ENCODE data around the gene TUNAR.

The TUNAR gene

DNA sequence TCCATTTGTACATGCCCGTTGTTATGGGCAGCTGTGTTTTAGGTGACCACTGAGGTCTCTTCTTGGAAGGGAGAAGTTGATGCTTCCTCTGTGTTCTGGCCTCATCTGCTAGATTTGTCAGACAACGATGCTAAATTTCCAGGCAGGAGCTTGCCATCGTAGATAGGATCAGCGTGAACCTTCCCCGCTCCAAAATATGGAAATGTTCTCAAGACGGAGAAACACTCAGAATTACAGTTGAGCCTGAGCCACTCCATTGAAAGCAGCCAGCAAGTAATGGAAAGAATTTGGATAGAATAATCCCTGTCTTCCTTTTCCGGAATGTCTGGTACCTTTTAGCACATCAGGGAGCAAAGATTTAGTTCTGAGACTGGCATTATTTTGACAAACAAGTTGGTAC is 34.8 kb downstream of the TUNAR start:
- H3K4me1 ChIP-seq (ENCODE audit: control insufficient read depth in 1 of 2, insufficient read depth in 1 of 2, low read depth in 1 of 2, low read length in 1 of 2), result no peaks in the 10 kb centered on the region
- no peaks in the 10 kb centered on the region for H3K9me3 ChIP-seq
- no peak overlapping the region for H3K27ac ChIP-seq
- TF ChIP-seq, protein P1, sequence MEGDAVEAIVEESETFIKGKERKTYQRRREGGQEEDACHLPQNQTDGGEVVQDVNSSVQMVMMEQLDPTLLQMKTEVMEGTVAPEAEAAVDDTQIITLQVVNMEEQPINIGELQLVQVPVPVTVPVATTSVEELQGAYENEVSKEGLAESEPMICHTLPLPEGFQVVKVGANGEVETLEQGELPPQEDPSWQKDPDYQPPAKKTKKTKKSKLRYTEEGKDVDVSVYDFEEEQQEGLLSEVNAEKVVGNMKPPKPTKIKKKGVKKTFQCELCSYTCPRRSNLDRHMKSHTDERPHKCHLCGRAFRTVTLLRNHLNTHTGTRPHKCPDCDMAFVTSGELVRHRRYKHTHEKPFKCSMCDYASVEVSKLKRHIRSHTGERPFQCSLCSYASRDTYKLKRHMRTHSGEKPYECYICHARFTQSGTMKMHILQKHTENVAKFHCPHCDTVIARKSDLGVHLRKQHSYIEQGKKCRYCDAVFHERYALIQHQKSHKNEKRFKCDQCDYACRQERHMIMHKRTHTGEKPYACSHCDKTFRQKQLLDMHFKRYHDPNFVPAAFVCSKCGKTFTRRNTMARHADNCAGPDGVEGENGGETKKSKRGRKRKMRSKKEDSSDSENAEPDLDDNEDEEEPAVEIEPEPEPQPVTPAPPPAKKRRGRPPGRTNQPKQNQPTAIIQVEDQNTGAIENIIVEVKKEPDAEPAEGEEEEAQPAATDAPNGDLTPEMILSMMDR (IDR thresholded peaks at IDR 0.05), result no peak
- no peak overlapping the region for H3K4me3 ChIP-seq (ENCODE audit: low read depth in 1 of 2, low read length in 1 of 2)
- no peaks in the 10 kb centered on the region for H3K27me3 ChIP-seq
- H3K36me3 ChIP-seq, result no peaks in the 10 kb centered on the region

DNA sequence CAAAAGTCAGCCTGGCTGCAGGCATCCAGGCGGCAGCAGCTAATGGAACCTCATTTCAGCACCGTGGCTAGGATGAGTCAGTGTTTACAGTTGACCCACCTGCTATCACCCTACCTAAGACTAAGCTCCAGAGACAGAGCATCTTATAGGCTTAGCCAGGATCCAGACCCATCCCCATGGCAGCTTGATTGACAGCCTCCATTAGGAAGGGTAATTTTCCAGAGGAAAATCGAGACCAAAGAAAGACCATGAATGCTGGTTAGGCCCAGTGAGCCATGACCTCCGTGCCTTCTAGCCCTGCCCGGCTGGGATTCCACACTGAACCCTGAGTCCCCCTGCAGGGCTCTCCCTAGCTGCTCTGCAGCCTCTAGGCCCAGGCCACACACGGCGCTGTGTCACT is 38.7 kb downstream of the TUNAR start:
- H3K36me3 ChIP-seq, result no peaks in the 10 kb centered on the region
- no peaks in the 10 kb centered on the region for H3K9me3 ChIP-seq
- H3K4me3 ChIP-seq (ENCODE audit: low read depth in 1 of 2, low read length in 1 of 2), result no peak overlapping the region
- no peak overlapping the region for H3K27ac ChIP-seq
- TF ChIP-seq, protein P1 (IDR thresholded peaks at IDR 0.05), result no peak
- H3K27me3 ChIP-seq, result no peaks in the 10 kb centered on the region
- no peaks in the 10 kb centered on the region for H3K4me1 ChIP-seq (ENCODE audit: control insufficient read depth in 1 of 2, insufficient read depth in 1 of 2, low read depth in 1 of 2, low read length in 1 of 2)

DNA sequence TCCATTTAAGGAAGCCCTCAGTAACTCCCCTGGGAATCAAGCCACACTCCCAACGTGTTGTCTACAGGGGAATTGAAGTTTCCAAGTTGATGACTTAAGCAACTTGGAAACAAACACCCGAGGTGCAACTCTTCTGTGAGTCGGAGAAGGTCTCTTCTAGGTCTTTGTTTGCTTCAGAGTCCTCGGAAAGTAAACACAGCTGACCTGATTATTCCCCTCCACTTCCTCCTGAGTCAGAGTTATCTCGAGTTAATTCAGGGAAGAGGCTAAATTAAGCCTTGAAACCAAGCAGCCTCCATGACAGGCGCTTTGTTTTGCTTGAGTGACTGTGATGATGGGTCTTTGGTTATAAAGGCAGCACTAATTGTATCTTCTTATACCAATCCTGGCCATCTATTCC is 41.8 kb downstream of the TUNAR start:
- H3K4me3 ChIP-seq (ENCODE audit: low read depth in 1 of 2, low read length in 1 of 2), result no peak overlapping the region
- no peak overlapping the region for H3K27ac ChIP-seq
- H3K9me3 ChIP-seq, result no peaks in the 10 kb centered on the region
- no peaks in the 10 kb centered on the region for H3K27me3 ChIP-seq
- TF ChIP-seq, protein P1 (IDR thresholded peaks at IDR 0.05), result no peak
- no peaks in the 10 kb centered on the region for H3K36me3 ChIP-seq
- H3K4me1 ChIP-seq (ENCODE audit: control insufficient read depth in 1 of 2, insufficient read depth in 1 of 2, low read depth in 1 of 2, low read length in 1 of 2), result no peaks in the 10 kb centered on the region

DNA sequence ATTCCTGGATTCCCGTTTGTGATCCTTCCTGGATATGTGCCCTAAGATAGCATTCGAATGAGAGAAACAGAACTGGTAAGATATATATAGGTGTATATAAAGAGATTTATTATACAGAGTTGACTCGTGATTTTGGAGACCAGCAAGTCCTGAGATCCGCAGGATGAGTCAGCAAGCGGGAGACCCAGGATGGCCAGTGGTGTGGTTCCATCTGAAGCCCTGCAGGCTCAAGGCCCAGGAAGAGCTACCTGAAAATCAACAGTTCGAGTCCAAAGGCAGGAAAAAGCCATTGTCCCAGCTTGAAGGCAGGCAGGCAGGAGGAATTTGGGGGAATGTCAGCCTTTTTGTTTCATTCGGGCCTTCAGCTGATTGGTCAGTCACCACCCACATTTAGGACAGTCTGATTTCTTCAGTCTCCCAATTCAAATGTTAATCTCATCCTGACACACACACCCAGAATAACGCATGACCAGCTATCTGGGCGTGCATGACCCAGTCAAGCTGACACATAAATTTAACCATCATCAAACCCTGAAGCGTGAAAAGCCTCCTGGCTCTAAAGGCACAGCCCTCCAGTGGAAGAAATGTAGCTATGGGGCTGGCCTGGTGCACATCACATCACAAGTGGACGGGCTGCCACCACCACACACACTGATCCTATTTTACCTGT is 44.3 kb downstream of the TUNAR start:
- TF ChIP-seq, protein P1 (IDR thresholded peaks at IDR 0.05), result no peak
- Histone ChIP-seq H3K36me3 (no peaks in the 10 kb centered on the region), H3K4me1 (ENCODE audit: control insufficient read depth in 1 of 2, insufficient read depth in 1 of 2, low read depth in 1 of 2, low read length in 1 of 2) (no peaks in the 10 kb centered on the region), H3K9me3 (no peaks in the 10 kb centered on the region), H3K27me3 (no peaks in the 10 kb centered on the region), H3K4me3 (ENCODE audit: low read depth in 1 of 2, low read length in 1 of 2) (no peak overlapping the region), H3K27ac (no peak overlapping the region)

DNA sequence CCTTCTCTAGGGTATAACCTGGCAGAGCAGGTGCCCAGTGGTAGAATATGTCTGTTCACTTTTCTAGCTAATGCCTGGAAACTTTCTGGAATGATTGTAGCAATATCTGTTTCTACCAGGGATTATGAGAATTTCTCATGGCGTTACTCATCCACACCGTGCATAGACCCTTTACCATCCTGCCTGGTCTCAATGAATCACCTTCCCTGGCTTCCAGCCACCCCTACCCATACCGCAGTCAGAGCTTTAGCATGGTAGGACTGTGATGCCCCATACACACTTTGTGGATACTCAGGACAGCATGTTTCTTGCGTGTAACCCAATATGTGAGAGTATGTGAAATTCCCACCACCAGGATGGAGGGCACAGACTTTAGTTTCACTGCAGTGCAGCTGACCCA is 45.4 kb downstream of the TUNAR start:
- H3K9me3 ChIP-seq, result no peaks in the 10 kb centered on the region
- no peaks in the 10 kb centered on the region for H3K4me1 ChIP-seq (ENCODE audit: control insufficient read depth in 1 of 2, insufficient read depth in 1 of 2, low read depth in 1 of 2, low read length in 1 of 2)
- no peaks in the 10 kb centered on the region for H3K36me3 ChIP-seq
- TF ChIP-seq, protein P1 (IDR thresholded peaks at IDR 0.05), result no peak
- H3K27ac ChIP-seq, result no peak overlapping the region
- no peaks in the 10 kb centered on the region for H3K27me3 ChIP-seq
- no peak overlapping the region for H3K4me3 ChIP-seq (ENCODE audit: low read depth in 1 of 2, low read length in 1 of 2)
